ENCODE data around the gene AK1. TPM values are rescaled to one million over a fixed set of nuclear protein-coding genes. Genes with fewer than 3 reads are reported as not detected.

AK1 gene
- total RNA-seq, 1 donor, result 37.1 TPM

- peak overlapping the region; percentile 59 for H3K4me3 ChIP-seq (ENCODE audit: low read depth, low read length)
- TF ChIP-seq, protein P1, sequence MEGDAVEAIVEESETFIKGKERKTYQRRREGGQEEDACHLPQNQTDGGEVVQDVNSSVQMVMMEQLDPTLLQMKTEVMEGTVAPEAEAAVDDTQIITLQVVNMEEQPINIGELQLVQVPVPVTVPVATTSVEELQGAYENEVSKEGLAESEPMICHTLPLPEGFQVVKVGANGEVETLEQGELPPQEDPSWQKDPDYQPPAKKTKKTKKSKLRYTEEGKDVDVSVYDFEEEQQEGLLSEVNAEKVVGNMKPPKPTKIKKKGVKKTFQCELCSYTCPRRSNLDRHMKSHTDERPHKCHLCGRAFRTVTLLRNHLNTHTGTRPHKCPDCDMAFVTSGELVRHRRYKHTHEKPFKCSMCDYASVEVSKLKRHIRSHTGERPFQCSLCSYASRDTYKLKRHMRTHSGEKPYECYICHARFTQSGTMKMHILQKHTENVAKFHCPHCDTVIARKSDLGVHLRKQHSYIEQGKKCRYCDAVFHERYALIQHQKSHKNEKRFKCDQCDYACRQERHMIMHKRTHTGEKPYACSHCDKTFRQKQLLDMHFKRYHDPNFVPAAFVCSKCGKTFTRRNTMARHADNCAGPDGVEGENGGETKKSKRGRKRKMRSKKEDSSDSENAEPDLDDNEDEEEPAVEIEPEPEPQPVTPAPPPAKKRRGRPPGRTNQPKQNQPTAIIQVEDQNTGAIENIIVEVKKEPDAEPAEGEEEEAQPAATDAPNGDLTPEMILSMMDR (IDR thresholded peaks at IDR 0.05; ENCODE audit: insufficient read depth, low read depth, low read length), result no peak
- DNase-seq (ENCODE audit: low read depth), result peak; percentile 76
Measured at GRCh38 chr9:127878001-127878651, 651 bp upstream of the AK1 start.

DNA sequence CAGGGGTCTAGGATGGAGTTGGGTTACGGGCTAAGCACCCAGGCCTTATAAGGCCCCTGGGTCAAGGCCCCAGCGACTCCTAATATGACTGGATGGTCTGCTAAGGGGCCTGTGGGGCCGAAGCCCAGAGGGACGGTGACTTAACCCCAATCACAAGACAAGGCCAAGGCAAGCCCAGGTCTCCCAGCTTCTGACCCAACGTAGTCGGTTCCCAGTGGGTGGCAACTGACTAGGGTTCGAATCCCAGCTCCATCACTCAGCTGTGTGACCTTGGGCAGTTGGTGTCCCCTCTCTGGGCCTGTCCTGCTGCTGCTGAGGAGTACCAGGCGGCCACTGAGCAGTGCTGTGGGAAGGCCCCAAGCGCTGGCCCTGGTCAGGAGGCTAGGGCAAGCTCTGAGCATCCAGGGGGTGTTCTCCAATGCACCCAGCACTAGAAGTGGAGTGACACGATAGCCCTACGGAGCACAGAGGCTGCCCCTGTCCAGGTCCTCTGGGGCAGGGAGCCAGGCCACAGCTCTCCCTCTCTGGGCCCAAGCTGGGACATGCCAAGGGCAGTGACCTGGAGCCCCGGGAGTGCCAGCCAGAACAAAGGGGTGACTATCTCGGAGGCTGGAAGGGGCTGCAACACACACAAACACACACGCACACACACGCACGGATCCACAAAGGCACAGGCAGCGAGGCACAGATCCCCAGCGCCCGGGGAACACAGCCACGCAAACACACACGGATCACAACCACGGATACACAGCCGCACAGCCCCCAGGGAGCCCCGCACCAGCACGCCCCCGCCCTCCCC lies 512 bp downstream of the AK1 start:
- no peak for DNase-seq (ENCODE audit: low read depth)
- TF ChIP-seq, protein P1 (IDR thresholded peaks at IDR 0.05; ENCODE audit: insufficient read depth, low read depth, low read length), result no peak
- H3K4me3 ChIP-seq (ENCODE audit: low read depth, low read length), result peak overlapping the region; percentile 59

DNA sequence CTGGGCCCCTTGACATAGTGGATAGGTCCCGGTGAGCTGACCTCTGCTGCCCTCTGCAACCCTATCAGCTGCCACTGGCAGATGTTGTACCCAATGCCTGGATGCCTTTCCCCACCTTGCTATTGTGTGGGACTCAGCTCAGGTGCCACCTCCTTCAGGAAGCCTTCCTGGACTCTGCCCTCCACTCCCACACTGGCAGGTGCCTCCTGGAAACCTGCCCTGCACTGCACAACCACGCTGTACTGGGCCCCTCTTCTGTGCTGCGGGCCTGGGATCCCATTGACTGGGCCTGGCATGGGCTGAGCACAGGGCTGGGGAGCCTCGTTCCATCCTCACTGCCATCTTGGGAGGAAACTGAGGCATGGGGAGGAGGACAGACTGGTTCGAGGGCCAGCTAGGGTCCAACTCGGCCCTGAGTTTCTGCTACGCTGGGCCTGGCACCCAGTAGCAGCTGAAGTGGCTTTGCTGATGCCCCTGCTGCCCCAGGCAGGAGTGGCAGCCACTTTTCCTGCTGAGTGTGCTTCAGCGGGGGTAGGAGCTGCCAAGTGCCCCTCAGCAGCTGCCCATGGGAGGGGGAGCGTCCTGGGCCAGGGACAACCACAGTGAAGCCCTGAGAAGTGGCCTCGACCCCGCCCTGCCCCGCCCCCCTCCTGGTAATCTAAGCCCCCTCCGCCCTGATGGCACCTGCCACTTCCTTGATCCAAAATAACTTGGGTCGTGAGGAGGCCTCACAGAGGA lies 1.3 kb downstream of the AK1 start:
- DNase-seq (ENCODE audit: low read depth), result no peak
- TF ChIP-seq, protein P1 (IDR thresholded peaks at IDR 0.05; ENCODE audit: insufficient read depth, low read depth, low read length), result no peak
- no peak overlapping the region for H3K4me3 ChIP-seq (ENCODE audit: low read depth, low read length)

DNA sequence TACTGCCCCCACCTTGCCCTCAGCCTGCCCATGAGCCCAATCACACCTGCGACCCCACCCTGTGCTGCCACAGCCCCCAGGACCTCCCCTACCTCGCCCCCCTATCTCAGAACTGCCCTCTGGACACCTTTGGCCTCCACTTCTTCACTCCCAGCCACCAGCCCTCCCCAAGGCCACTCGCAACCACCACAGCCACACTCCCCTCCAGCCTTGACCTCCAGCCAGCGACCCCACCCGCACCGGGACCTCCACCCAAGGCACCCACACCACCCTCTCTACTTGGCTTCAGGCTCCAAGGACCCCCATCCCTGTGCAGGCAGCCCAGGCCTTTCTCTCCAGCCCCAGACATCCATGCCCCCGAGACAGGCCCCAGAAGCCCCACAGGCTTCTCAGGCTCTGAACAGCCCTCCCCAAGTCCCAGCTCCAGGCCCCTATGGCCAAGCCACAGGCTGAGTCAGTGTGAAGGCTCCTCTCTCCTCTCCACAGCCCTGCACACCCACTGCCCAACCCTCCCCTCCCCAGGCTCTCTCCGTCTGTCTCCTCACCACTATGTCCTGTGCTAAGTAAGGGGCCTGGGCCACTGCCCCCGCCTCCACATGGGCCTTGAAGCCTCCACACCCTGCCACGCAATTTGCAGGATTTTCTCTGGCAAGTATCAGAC lies 2.0 kb downstream of the AK1 start:
- DNase-seq (ENCODE audit: low read depth), result no peak
- TF ChIP-seq, protein P1 (IDR thresholded peaks at IDR 0.05; ENCODE audit: insufficient read depth, low read depth, low read length), result no peak
- no peak overlapping the region for H3K4me3 ChIP-seq (ENCODE audit: low read depth, low read length)

DNA sequence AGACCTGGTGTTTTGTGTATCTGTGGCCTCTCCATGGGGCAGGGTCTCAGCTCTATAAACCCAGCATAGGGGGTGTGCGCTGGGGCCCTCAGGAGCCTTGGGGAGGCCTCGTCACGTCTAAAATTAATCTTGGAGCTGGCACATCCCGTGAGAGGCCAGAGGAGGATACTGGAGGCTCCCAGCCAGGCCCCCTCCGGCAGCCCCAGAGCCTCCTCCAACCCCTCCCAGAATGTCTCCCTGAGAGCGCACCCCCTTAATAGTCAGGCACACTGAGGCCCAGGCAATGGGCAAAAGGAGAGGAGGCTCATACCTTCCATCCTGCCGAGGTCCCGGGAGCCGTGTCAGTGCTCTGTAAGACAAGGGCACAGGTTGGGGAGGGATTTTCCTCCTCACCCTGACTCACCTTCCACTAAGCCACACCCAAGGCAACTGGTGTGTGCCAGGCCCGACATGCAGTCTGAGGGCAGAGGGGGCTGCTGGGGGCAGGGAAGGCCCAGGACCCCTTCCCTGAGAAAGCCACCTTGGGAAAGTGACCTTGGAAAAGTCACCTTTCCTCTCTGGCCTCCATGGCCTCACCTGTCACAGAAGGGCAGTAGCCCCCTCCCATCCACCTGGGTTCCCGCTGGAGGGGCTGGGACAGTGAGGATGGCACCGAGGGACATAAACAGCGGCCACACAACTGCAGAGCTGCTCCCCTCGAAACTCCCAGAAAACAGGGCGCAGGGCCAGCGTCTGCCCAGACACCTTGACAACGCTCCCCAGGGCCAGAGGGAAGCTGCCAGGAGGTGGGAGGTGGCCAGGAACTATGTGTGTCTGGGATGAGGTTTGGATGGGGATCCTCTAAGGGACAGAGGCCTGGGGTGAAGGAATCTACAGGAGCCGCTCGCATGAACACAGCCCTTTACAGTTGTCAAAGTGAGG lies 2.9 kb downstream of the AK1 start:
- TF ChIP-seq, protein P1 (IDR thresholded peaks at IDR 0.05; ENCODE audit: insufficient read depth, low read depth, low read length), result no peak
- H3K4me3 ChIP-seq (ENCODE audit: low read depth, low read length), result no peak overlapping the region
- no peak for DNase-seq (ENCODE audit: low read depth)
